HG03135 (cell line): Measurements from ENCODE around the gene MTCL1.
A peak's percentile ranks its signal among the peaks of the same experiment; 100 is the strongest.

ENCODE experiments used
- ATAC-seq: cut with Tn5 transposase; IDR thresholded peaks from one replicate; pipeline ENCODE4 v1.9.1; 2021; ENCODE audit warnings: mild to moderate bottlenecking, moderate library complexity; ENCODE audit not compliant: unreplicated experiment

MTCL1 gene

GRCh38 chr18:8705238-8705960 is at the start of gene MTCL1:
MTCL1 (plus strand) TSS chr18:8705556; CDS start chr18:8705661, 105 bp downstream.
- peak; percentile 58 for ATAC-seq

GRCh38 chr18:8656232-8656631 is 49.1 kb upstream of the MTCL1 start:
- ATAC-seq, result no peak

GRCh38 chr18:8657050-8657820 is 48.1 kb upstream of the MTCL1 start:
- ATAC-seq, result no peak

GRCh38 chr18:8657873-8658470 is 47.4 kb upstream of the MTCL1 start:
- no peak for ATAC-seq

GRCh38 chr18:8658858-8659485 is 46.4 kb upstream of the MTCL1 start:
- ATAC-seq, result no peak

GRCh38 chr18:8659609-8660242 is 45.6 kb upstream of the MTCL1 start:
- ATAC-seq, result no peak

GRCh38 chr18:8660316-8660715 is 45.0 kb upstream of the MTCL1 start:
- ATAC-seq, result no peak

- ATAC-seq, result no peak
Measured at GRCh38 chr18:8661754-8662559, 43.4 kb upstream of the MTCL1 start.

GRCh38 chr18:8662560-8663255 is 42.6 kb upstream of the MTCL1 start:
- no peak for ATAC-seq

GRCh38 chr18:8667846-8668245 is 37.5 kb upstream of the MTCL1 start:
- ATAC-seq, result no peak

GRCh38 chr18:8668381-8668780 is 37.0 kb upstream of the MTCL1 start:
- no peak for ATAC-seq

- no peak for ATAC-seq
Measured at GRCh38 chr18:8669571-8669970, 35.8 kb upstream of the MTCL1 start.

- ATAC-seq, result peak; percentile 94
Measured at GRCh38 chr18:8673256-8674209, 31.8 kb upstream of the MTCL1 start.

- no peak for ATAC-seq
Measured at GRCh38 chr18:8675057-8675456, 30.3 kb upstream of the MTCL1 start.

GRCh38 chr18:8681196-8681595 is 24.2 kb upstream of the MTCL1 start:
- no peak for ATAC-seq

GRCh38 chr18:8684577-8684976 is 20.8 kb upstream of the MTCL1 start:
- ATAC-seq, result no peak

GRCh38 chr18:8685141-8685913 is 20.0 kb upstream of the MTCL1 start:
- no peak for ATAC-seq

GRCh38 chr18:8685914-8686216 is 19.5 kb upstream of the MTCL1 start:
- no peak for ATAC-seq
